NCI-H748 (cell line): ENCODE data around the gene AMACR.

Experiments used
- DNase-seq: peaks from one replicate; lab custom pipeline; 2025; ENCODE audit not compliant: unreplicated experiment; lab: John Stamatoyannopoulos, UW

AMACR gene

GRCh38 chr5:34007621-34008600 lies at the start of gene AMACR:
Gene AMACR, minus strand, starts transcription at chr5:34008050. Its CDS starts 31 bp downstream, at chr5:34008019.
- DNase-seq, result peak; percentile 100

GRCh38 chr5:34057569-34057968 lies 49.7 kb upstream of the AMACR start:
- DNase-seq, result no peak

- DNase-seq, result no peak
Observed at GRCh38 chr5:34057118-34057517, 49.3 kb upstream of the AMACR start.

GRCh38 chr5:34055667-34056066 lies 47.8 kb upstream of the AMACR start:
- DNase-seq, result no peak

GRCh38 chr5:34054400-34054729 lies 46.5 kb upstream of the AMACR start:
- DNase-seq, result no peak

GRCh38 chr5:34053571-34054399 lies 45.9 kb upstream of the AMACR start:
- DNase-seq, result no peak

GRCh38 chr5:34053133-34053532 lies 45.3 kb upstream of the AMACR start:
- DNase-seq, result no peak

GRCh38 chr5:34051374-34051980 lies 43.6 kb upstream of the AMACR start:
- no peak for DNase-seq

- DNase-seq, result no peak
Observed at GRCh38 chr5:34047774-34048572, 40.1 kb upstream of the AMACR start.

GRCh38 chr5:34047143-34047542 lies 39.3 kb upstream of the AMACR start:
- no peak for DNase-seq

GRCh38 chr5:34045996-34046395 lies 38.1 kb upstream of the AMACR start:
- no peak for DNase-seq

- DNase-seq, result no peak
Observed at GRCh38 chr5:34045023-34045422, 37.2 kb upstream of the AMACR start.

GRCh38 chr5:34043099-34043876 lies 35.4 kb upstream of the AMACR start, which contains the start of gene C1QTNF3:
Gene C1QTNF3, minus strand, starts transcription at chr5:34043213. Its CDS starts 88 bp downstream, at chr5:34043125.
- DNase-seq, result no peak

- no peak for DNase-seq
Observed at GRCh38 chr5:34042321-34042720, 34.5 kb upstream of the AMACR start.

- no peak for DNase-seq
Observed at GRCh38 chr5:34041247-34041972, 33.6 kb upstream of the AMACR start.

- no peak for DNase-seq
Observed at GRCh38 chr5:34040472-34040871, 32.6 kb upstream of the AMACR start.

- DNase-seq, result no peak
Observed at GRCh38 chr5:34039398-34040157, 31.7 kb upstream of the AMACR start.

- no peak for DNase-seq
Observed at GRCh38 chr5:34038838-34039237, 31.0 kb upstream of the AMACR start.
